Trophoblast cell (in vitro differentiated cells and primary cell): Measurements from ENCODE around the gene ZACN. TPM values are rescaled to one million over a fixed set of nuclear protein-coding genes. Genes with fewer than 3 reads are reported as not detected.
A peak's percentile ranks its signal among the peaks of the same experiment; 100 is the strongest.

ENCODE experiments used
- DNase-seq, 2 donors: peaks; one replicate each; pipeline ENCODE4 v3.0.0-alpha.2; 2016
- H2AFZ ChIP-seq: 2 replicates; pipeline ENCODE4 v1.6.1; 2013; ENCODE audit warnings: low read length, moderate library complexity, mild to moderate bottlenecking; ENCODE audit not compliant: insufficient read depth, poor library complexity
- H2AK5ac ChIP-seq: 2 replicates; pipeline ENCODE4 v1.6.1; 2013; ENCODE audit warnings: mild to moderate bottlenecking, low read length
- H2BK120ac ChIP-seq: 2 replicates; pipeline ENCODE4 v1.6.1; 2013; ENCODE audit warnings: low read length, mild to moderate bottlenecking, moderate library complexity; ENCODE audit not compliant: insufficient read depth, poor library complexity
- H2BK12ac ChIP-seq: 2 replicates; pipeline ENCODE4 v1.6.1; 2013; ENCODE audit warnings: mild to moderate bottlenecking, low read length, moderate library complexity
- H2BK5ac ChIP-seq: 2 replicates; pipeline ENCODE4 v1.6.1; 2013; ENCODE audit warnings: low read length, low read depth, moderate library complexity, mild to moderate bottlenecking; ENCODE audit not compliant: poor library complexity
- H3K14ac ChIP-seq: 2 replicates; pipeline ENCODE4 v1.6.1; 2013; ENCODE audit warnings: mild to moderate bottlenecking, low read length
- H3K18ac ChIP-seq: 2 replicates; pipeline ENCODE4 v1.6.1; 2013; ENCODE audit warnings: mild to moderate bottlenecking, low read length
- H3K23ac ChIP-seq: 2 replicates; pipeline ENCODE4 v1.6.1; 2013; ENCODE audit warnings: low read length
- H3K27ac ChIP-seq: 2 replicates; pipeline ENCODE4 v1.5.1; 2013; ENCODE audit warnings: low read depth, mild to moderate bottlenecking, inconsistent platforms, low read length, moderate library complexity
- H3K27me3 ChIP-seq: 2 replicates; pipeline ENCODE4 v1.6.1; 2013; ENCODE audit warnings: inconsistent platforms, mild to moderate bottlenecking, low read length, moderate library complexity; ENCODE audit not compliant: insufficient read depth
- H3K36me3 ChIP-seq, 2 experiments: 1 replicate in 1 of 2; 2 replicates in 1 of 2; pipeline ENCODE4 v1.6.1; 2013; ENCODE audit warnings: low read length in 2 of 2, mild to moderate bottlenecking in 2 of 2, moderate library complexity in 1 of 2; ENCODE audit not compliant: insufficient read depth in 2 of 2, control insufficient read depth in 1 of 2
- H3K4ac ChIP-seq: 2 replicates; pipeline ENCODE4 v1.6.1; 2013; ENCODE audit warnings: low read depth, mild to moderate bottlenecking, low read length, moderate library complexity
- H3K4me1 ChIP-seq, 2 experiments: 1 replicate in 1 of 2; 2 replicates in 1 of 2; pipeline ENCODE4 v1.6.1; 2013; ENCODE audit warnings: low read length in 2 of 2, mild to moderate bottlenecking in 2 of 2, moderate library complexity in 1 of 2; ENCODE audit not compliant: insufficient read depth in 2 of 2, control insufficient read depth in 1 of 2
- H3K4me2 ChIP-seq: 2 replicates; pipeline ENCODE4 v1.6.1; 2013; ENCODE audit warnings: inconsistent platforms, mild to moderate bottlenecking, low read length, moderate library complexity
- H3K4me3 ChIP-seq: 2 replicates; pipeline ENCODE4 v1.5.1; 2013; ENCODE audit warnings: mild to moderate bottlenecking, low read depth, low read length, inconsistent platforms
- H3K79me1 ChIP-seq: one replicate; pipeline ENCODE4 v1.6.1; 2013; ENCODE audit warnings: low read length
- H3K79me2 ChIP-seq: 2 replicates; pipeline ENCODE4 v1.6.1; 2013; ENCODE audit warnings: low read length, mild to moderate bottlenecking; ENCODE audit not compliant: control insufficient read depth, insufficient read depth, poor library complexity
- H3K9ac ChIP-seq: 2 replicates; pipeline ENCODE4 v1.6.1; 2013; ENCODE audit warnings: mild to moderate bottlenecking, low read length
- H3K9me3 ChIP-seq: 2 replicates; pipeline ENCODE4 v1.6.1; 2013; ENCODE audit warnings: low read depth, mild to moderate bottlenecking, control low read depth, inconsistent platforms, low read length; ENCODE audit not compliant: insufficient read depth
- H4K12ac ChIP-seq: 2 replicates; pipeline ENCODE4 v1.6.1; 2013; ENCODE audit warnings: low read depth, mild to moderate bottlenecking, low read length, moderate library complexity
- H4K8ac ChIP-seq: 2 replicates; pipeline ENCODE4 v1.6.1; 2013; ENCODE audit warnings: low read depth, mild to moderate bottlenecking, low read length, moderate library complexity
- H4K91ac ChIP-seq: one replicate; pipeline ENCODE4 v1.6.1; 2013; ENCODE audit warnings: low read depth, mild to moderate bottlenecking, low read length, moderate library complexity
- WGBS: extraction: QIAGEN DNeasy Blood & Tissue Kit; methylation state at CpG from one replicate; pipeline ENCODE4 v1.1.7; 2013; ENCODE audit warnings: missing lambda C conversion rate; ENCODE audit not compliant: insufficient read length, insufficient coverage; ENCODE audit errors: extremely low coverage; 5-methylcytosine and 5-hydroxymethylcytosine counted together
- polyA plus RNA-seq: library from polyadenylated mRNA; stranded (reverse); fragments of 200-250 nt; gene quantifications from 2 replicates; pipeline ENCODE4 v1.2.3, GENCODE V29; 2013

Gene ZACN
- 0.05 TPM in 1 of 2 replicates, not detected in the other for polyA plus RNA-seq

- Histone ChIP-seq H4K8ac (no peak within 1 kb of the TSS), H3K4me3 (no peak within 1 kb of the TSS), H2AK5ac (no peak within 1 kb of the TSS), H2BK5ac (no peak within 1 kb of the TSS), H3K4ac (no peak within 1 kb of the TSS), H4K91ac (no peak within 1 kb of the TSS), H2BK120ac (no peak within 1 kb of the TSS), H3K79me1 (no peaks in the 10 kb centered on the region), H3K27me3 (peaks cover 50% of the 10 kb centered on the region), H3K4me2 (no peak within 1 kb of the TSS), H3K79me2 (no peaks in the 10 kb centered on the region), H2AFZ (no peak within 1 kb of the TSS), H2BK12ac (no peak within 1 kb of the TSS), H3K27ac (no peak within 1 kb of the TSS), H3K14ac (no peak within 1 kb of the TSS), H3K4me1 (peaks cover 5 to 10% of the 10 kb centered on the region in 2 experiments), H3K9me3 (peaks cover 19% of the 10 kb centered on the region), H3K18ac (no peak within 1 kb of the TSS), H3K9ac (no peak within 1 kb of the TSS), H3K23ac (no peak within 1 kb of the TSS), H3K36me3 (peaks cover 15 to 18% of the 10 kb centered on the region in 2 experiments), H4K12ac (no peak within 1 kb of the TSS)
- DNase-seq, result peak; percentile 28 to 29
- WGBS, result no CpG with 5 or more reads among the region's 17 CpGs
These were observed at the start of gene ZACN for GRCh38 chr17:76078860-76079534. Gene ZACN (plus strand): TSS chr17:76079182. CDS start chr17:76079265, 83 bp downstream.

GRCh38 chr17:76032073-76032779 lies 46.8 kb upstream of the ZACN start:
- H3K79me2 ChIP-seq, result no peaks in the 10 kb centered on the region

GRCh38 chr17:76032780-76033108 lies 46.2 kb upstream of the ZACN start:
- Histone ChIP-seq H3K36me3 (no peaks in the 10 kb centered on the region), H3K79me2 (no peaks in the 10 kb centered on the region), H3K4me1 (peaks cover 0 to 3% of the 10 kb centered on the region in 2 experiments), H4K12ac (no peak overlapping the region), H4K91ac (no peak overlapping the region), H4K8ac (no peak overlapping the region), H3K4ac (no peak overlapping the region), H3K9ac (no peak overlapping the region), H3K9me3 (peaks cover 7% of the 10 kb centered on the region), H3K27ac (no peak overlapping the region), H3K4me3 (no peak overlapping the region), H2AK5ac (no peak overlapping the region), H3K14ac (no peak overlapping the region), H2BK5ac (no peak overlapping the region), H3K27me3 (no peaks in the 10 kb centered on the region), H3K23ac (no peak overlapping the region), H3K4me2 (no peak overlapping the region), H2BK120ac (no peak overlapping the region), H3K18ac (no peak overlapping the region), H2AFZ (no peak overlapping the region), H3K79me1 (no peaks in the 10 kb centered on the region), H2BK12ac (no peak overlapping the region)
- WGBS, result no CpG with 5 or more reads among the region's 5 CpGs
- no peak for DNase-seq

More at GRCh38 chr17:76032073-76032779, 46.8 kb upstream of the ZACN start:
- H3K79me1 ChIP-seq, result no peaks in the 10 kb centered on the region
- no peaks in the 10 kb centered on the region for H3K36me3 ChIP-seq
- no peak overlapping the region for H4K8ac ChIP-seq
- H2BK5ac ChIP-seq, result no peak overlapping the region
- H4K91ac ChIP-seq, result no peak overlapping the region
- no CpG with 5 or more reads among the region's 20 CpGs for WGBS
- no peak overlapping the region for H4K12ac ChIP-seq
- H3K4me1 ChIP-seq, result peaks cover 0 to 5% of the 10 kb centered on the region in 2 experiments
- no peak overlapping the region for H3K4me2 ChIP-seq
- no peak overlapping the region for H3K4ac ChIP-seq
- no peaks in the 10 kb centered on the region for H3K27me3 ChIP-seq
- H2BK12ac ChIP-seq, result no peak overlapping the region
- no peak overlapping the region for H3K23ac ChIP-seq
- peak; percentile 98 for DNase-seq
- no peak overlapping the region for H3K14ac ChIP-seq
- no peak overlapping the region for H2BK120ac ChIP-seq
- H2AFZ ChIP-seq, result no peak overlapping the region
- H3K18ac ChIP-seq, result no peak overlapping the region
- H3K9ac ChIP-seq, result no peak overlapping the region
- H3K4me3 ChIP-seq, result no peak overlapping the region
- H3K9me3 ChIP-seq, result peaks cover 9% of the 10 kb centered on the region
- H3K27ac ChIP-seq, result no peak overlapping the region
- H2AK5ac ChIP-seq, result no peak overlapping the region

- no CpG with 5 or more reads among the region's 6 CpGs for WGBS
- H3K18ac ChIP-seq, result no peak overlapping the region
- no peak overlapping the region for H4K12ac ChIP-seq
- no peak overlapping the region for H3K23ac ChIP-seq
- no peak overlapping the region for H3K4ac ChIP-seq
- no peak overlapping the region for H3K14ac ChIP-seq
- no peak overlapping the region for H3K9ac ChIP-seq
- no peak overlapping the region for H2AFZ ChIP-seq
- H2BK5ac ChIP-seq, result no peak overlapping the region
- no peak overlapping the region for H4K91ac ChIP-seq
- no peaks in the 10 kb centered on the region for H3K79me1 ChIP-seq
- H3K4me2 ChIP-seq, result no peak overlapping the region
- DNase-seq, result no peak
- H3K27ac ChIP-seq, result no peak overlapping the region
- H2AK5ac ChIP-seq, result no peak overlapping the region
- H3K79me2 ChIP-seq, result no peaks in the 10 kb centered on the region
- no peak overlapping the region for H2BK120ac ChIP-seq
- no peak overlapping the region for H4K8ac ChIP-seq
- peaks cover 0 to 1% of the 10 kb centered on the region in 2 experiments for H3K36me3 ChIP-seq
- no peak overlapping the region for H3K4me3 ChIP-seq
- peaks cover 7% of the 10 kb centered on the region for H3K9me3 ChIP-seq
- H3K27me3 ChIP-seq, result no peaks in the 10 kb centered on the region
- no peak overlapping the region for H2BK12ac ChIP-seq
- H3K4me1 ChIP-seq, result peaks cover 0 to 3% of the 10 kb centered on the region in 2 experiments
These were observed 45.8 kb upstream of the ZACN start for GRCh38 chr17:76033139-76033538.
